Lower leg skin (tissue), 3 donors: ENCODE measurements around the gene MAGT1.

ENCODE experiments used
- POLR2A ChIP-seq, 2 donors: fragments of 450-650 bp; IDR thresholded peaks; one replicate each; pipeline ENCODE4 v1.6.1; 2016 to 2017; ENCODE audit warnings: antibody characterized with exemption in 2 of 2, mild to moderate bottlenecking in 1 of 2, moderate library complexity in 1 of 2
- TF ChIP-seq, protein P1 (sequence below), 3 donors: fragments of 450-650 bp; IDR thresholded peaks; one replicate each; pipeline ENCODE4 v1.5.1; 2016; ENCODE audit warnings: antibody characterized with exemption in 3 of 3, mild to moderate bottlenecking in 3 of 3, moderate library complexity in 2 of 3

DNA sequence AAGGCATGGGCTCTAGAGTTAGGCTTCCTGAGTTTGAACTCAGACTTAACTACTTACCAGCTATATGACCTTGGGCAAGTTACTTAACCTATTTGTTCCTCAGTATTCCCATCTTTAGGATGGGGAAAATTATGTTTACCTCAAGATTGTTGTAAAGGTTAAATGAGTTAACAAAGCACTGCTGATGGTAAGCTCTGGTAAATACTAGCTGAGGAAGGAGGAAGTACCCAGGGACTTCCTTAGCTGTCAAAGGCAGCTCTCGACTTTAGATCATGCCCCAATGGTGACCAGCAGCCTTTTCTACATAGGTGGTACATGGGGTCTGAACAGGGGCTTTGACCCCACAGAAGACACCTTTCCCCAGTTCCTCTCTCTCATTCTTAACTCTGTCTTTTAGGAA is 35.3 kb upstream of the MAGT1 start:
- TF ChIP-seq, protein P1, sequence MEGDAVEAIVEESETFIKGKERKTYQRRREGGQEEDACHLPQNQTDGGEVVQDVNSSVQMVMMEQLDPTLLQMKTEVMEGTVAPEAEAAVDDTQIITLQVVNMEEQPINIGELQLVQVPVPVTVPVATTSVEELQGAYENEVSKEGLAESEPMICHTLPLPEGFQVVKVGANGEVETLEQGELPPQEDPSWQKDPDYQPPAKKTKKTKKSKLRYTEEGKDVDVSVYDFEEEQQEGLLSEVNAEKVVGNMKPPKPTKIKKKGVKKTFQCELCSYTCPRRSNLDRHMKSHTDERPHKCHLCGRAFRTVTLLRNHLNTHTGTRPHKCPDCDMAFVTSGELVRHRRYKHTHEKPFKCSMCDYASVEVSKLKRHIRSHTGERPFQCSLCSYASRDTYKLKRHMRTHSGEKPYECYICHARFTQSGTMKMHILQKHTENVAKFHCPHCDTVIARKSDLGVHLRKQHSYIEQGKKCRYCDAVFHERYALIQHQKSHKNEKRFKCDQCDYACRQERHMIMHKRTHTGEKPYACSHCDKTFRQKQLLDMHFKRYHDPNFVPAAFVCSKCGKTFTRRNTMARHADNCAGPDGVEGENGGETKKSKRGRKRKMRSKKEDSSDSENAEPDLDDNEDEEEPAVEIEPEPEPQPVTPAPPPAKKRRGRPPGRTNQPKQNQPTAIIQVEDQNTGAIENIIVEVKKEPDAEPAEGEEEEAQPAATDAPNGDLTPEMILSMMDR (IDR thresholded peaks at IDR 0.05) = no peak
- TF ChIP-seq POLR2A (IDR thresholded peaks at IDR 0.05) = no peak
